Inflammatory macrophage treated with lipopolysaccharide for 4 hours (primary cell): ENCODE data around the gene SORCS2.

Source experiments
- DNase-seq: peaks from one replicate; pipeline ENCODE4 v3.0.0-alpha.2; 2020

The SORCS2 gene

GRCh38 chr4:7273738-7274297, 81.5 kb downstream of the SORCS2 start:
- DNase-seq, result no peak

DNA sequence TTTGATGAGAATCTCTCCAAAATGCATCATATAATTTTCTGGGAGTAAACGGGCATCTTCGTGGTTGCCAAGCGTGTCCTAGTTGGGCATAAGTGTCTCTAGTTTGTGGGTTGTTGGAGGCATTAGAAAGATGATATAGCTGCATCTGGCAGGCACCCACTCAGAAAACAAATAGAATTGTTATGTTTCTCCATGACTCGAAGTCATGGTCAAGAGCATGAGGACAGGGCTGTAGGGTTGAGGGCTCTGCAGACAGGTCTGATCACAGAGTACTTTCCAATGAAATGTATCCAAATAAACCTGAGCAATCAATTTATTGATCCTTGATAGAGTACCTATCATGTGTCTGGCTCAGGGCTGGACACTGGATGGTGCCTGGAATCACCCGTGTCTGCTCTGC, 82.7 kb downstream of the SORCS2 start:
- DNase-seq, result no peak

DNA sequence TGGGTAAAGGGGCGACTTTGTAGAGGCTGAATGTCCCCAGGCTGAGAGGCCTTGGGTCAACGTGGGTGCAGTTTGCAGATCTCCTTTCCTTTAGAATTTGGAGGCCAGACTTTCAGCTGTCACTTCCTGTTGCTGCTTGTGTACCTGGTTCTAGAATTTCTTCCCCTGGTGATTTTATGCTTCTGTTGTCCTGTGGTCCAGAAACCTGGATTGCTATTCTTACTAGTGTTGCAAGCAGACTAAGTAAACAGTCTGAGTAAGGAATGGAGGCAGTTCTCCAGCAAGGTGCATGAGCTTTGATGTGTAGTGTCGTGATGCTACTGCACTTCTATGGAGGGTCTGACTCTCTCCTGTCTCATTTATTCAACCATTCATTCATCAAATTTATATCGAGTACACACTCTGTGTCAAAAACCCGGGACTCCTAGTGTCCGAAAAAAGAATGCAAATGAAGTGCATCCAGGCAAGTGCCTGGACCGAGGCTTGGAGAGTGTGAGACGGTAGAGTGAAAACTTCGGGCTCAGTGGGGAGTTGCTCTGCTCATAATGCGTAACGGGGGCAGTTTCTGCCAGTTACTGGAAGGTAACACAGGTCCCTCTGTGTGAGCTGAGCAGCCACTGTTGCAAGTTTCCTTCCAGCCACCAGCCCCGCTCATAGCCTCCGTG, 83.3 kb downstream of the SORCS2 start:
- no peak for DNase-seq

GRCh38 chr4:7276515-7276914, 84.2 kb downstream of the SORCS2 start:
- no peak for DNase-seq

DNA sequence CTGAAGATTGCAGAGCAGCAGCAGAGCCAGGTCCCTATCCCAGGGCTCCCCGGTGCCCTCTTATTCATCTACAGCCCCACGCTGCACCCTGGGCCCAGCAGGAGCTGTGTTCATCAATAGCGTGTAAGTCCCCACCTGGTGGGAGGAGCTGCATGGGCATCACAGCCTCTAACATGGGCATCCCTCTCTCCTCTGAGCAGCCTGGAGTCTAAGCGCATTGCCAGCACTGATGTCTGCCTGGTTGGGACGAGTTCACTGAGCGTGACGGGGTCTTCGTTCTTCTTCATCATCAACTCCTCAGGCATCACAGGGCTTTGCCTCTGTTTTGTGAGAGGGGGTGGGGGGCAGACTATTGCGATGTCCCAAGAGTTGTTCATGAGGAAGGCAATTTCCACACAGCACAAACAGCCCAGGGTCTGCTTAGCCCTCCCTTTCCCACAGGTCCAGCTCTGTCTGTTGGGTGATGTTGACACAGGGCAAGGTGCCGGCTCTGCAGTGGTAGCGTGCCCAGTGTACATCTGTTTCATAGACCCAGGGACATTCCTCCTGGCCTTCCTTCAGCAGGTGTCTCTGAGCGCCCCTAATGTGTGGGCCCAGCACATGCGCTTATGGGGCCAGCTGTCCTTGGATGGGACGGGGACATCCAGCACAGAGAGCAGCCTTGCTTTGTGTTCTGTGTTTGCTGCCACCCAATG, 85.9 kb downstream of the SORCS2 start:
- DNase-seq, result no peak

DNA sequence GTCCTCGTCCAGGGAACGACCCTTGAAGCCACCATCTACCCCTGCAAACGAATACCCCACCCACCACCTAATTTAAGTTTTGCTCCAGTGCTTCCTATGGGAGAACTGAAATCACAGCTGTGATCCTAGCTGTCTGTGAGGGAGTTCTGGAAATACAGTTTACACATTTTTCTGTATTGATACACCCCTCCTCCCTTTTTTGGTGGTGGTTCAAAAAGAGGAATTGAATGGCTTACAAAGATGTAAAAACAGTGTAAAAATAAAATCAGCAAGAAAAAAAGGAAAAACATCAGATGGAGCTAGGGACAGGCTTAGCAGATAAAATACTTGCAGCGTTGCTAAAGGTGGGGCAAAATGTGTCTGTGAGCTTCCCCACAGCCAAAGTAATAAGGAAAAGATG, 86.6 kb downstream of the SORCS2 start:
- DNase-seq, result no peak

DNA sequence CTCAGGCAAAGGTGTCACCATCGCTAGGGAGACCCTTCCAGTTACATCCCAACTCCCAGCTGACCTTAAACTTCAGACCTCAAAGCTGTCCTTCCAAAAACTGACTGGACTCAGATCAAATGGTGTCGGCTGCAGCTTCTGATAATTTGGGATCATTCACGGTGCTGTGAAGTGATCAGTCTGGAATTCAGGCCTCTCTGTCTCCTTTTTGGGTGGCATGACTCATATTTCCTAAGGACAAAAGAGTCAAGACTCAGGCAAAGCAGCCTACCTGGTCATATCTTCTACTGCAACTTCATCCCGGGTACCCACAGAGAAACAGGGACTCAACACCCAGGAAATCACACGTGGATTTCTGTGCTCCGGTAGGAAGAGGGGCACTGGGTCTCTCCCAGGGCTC, 87.6 kb downstream of the SORCS2 start:
- no peak for DNase-seq

DNA sequence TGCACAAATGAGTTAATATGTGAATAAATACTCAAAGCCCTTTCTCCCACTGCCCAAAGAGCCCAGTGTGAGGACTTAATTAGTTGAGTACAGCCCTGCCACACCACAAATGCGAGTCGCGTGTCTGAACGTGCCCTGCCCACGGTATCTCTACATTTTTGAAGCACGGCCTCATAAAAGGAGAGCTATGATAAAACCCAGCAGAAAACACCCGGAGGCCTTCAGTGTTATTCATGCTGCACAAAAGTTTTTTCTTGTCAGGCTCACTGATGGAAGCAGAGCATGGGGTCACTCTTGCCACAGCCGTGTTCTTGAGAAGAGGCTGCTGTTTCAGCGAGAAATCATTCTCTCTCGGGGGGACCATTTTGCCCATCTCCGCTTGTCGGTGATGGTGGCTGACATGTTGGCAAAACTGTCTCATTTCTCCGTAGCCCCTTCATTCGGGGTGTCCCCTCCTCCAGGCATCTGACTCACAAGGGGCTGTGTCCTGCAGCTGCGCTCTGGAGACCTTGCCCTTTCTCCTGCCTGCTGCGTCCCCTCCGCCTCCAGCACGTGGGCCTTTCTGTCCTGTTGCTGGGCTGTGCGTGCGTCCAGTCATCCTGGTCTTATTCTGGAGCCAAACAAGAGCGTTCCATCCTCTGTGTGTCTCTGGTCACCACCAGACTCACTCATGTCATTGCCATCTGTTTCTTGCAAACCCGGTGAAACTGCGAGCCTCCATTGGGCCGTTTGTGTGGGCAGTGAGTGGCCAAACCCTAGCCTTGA, 88.8 kb downstream of the SORCS2 start:
- DNase-seq, result no peak

DNA sequence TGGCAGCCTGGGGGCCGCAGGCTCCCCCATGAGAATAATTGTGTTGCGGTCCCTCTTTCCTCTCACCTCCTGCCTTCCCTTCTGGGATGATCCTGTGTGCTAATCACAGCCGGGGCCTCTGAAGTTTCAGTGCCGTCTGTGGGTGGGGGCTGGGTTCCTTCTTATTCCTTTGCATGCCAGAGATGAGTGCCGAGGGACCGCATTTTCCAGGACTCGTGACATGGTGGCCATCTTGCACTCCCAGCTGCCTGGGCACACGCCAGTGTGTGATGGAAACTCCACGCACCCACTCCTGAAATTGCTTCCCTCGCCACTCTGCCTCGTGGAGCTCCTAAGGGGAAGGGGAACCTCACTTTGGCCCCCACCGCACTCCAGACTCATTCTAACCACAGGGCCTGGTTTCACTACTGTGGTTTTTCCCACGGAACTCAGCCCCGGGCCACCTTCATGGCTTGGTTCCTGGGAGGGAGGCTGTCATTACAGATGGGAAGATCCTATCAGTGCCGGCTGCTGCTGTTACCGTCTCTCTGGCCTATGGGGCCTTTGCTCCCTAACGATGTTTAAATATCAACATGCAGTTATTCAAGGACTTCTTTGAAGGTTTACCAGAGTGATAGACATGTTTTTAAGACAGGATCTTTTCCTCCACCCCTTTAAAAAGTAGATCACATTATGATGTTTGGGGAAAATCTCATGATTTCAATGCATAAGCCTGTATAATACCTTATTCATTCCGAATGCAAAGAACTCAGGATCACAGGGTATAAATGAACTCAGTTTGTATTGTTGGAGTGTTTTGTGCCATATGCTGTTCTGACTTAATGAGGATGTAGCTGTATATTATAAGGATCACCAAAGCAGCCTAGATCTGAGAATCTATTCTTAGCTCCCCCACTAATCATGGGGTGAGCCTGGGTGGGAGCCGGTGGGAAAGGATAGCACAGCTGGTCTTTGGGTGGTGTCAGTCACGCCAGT, 89.6 kb downstream of the SORCS2 start:
- no peak for DNase-seq

GRCh38 chr4:7282786-7283440, 90.6 kb downstream of the SORCS2 start:
- DNase-seq, result no peak

- DNase-seq, result no peak
Observed at GRCh38 chr4:7285244-7286094, 93.1 kb downstream of the SORCS2 start.

DNA sequence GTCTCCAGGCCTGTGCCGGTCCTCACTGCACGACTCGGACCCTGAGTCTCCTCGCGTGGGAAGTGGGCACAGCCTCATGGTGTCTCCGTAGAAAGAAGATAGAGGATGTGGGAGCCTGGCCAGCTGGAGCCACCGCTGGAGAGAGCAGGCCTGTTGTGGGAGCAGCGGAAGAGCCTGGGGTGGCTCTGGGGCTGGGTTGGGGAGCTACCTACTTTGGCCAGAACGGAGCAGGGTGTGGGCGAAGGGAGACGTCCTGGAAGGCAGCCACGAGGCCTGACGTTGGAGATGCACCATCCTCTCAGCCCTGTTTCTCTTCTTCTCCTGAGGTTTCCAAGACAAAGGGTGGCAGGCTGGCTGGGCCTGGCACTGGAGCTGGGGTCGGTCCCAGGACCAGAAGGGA, 93.8 kb downstream of the SORCS2 start:
- no peak for DNase-seq

GRCh38 chr4:7286798-7287197, 94.5 kb downstream of the SORCS2 start:
- no peak for DNase-seq

GRCh38 chr4:7287274-7287917, 95.1 kb downstream of the SORCS2 start:
- DNase-seq, result no peak

GRCh38 chr4:7287918-7288280, 95.6 kb downstream of the SORCS2 start:
- DNase-seq, result no peak

DNA sequence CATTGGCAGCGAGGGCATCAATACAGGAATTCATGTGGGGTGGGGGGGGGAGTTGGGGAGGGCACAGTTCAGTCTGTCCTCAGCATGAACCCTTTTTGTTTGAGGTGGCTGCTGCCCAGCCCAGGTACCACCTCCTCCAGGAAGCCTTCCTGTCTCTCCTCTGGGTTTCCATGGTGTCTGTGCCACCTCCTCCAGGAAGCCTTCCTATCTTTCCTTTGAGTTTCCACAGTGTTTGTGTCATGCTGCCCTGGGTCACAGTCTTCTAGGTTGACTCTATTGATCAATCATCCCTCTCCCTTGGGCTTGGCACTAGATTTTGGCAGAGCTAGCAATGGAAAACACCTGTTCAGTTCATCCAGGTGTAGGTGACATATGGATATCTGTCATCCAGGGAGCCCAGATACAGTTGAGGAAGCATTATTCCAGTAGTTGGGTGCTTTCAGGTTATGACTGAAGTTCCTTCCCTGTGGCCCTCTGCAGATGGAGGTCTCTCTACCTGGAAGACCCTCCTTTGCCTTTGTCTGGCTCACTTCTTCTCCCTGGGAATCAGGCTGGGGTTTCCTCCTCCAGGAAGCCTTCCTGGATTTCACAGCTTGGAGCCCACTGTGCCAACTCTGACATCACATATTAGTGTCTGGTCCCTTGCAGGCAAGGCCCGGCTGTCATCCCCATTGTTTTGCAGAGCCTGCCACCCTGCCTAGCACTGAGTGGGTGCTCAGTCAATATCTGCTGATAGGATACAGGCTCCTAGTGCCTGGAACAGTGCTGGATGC, 96.6 kb downstream of the SORCS2 start:
- DNase-seq, result no peak

GRCh38 chr4:7289589-7289988, 97.3 kb downstream of the SORCS2 start:
- DNase-seq, result no peak

GRCh38 chr4:7291372-7292114, 99.2 kb downstream of the SORCS2 start:
- no peak for DNase-seq

GRCh38 chr4:7293703-7294102, 101.4 kb downstream of the SORCS2 start:
- DNase-seq, result no peak
